Activated CD8-positive, alpha-beta memory T cell treated with anti-CD3 and anti-CD28 coated beads, Interleukin-2, amount 50 U/mL, for 1 hour (primary cell): Measurements from ENCODE around the gene VSTM4.

ENCODE experiments used
- DNase-seq: peaks from one replicate; pipeline ENCODE4 v3.0.0-alpha.2; 2020; ENCODE audit errors: extremely low read depth

Gene VSTM4, protein sequence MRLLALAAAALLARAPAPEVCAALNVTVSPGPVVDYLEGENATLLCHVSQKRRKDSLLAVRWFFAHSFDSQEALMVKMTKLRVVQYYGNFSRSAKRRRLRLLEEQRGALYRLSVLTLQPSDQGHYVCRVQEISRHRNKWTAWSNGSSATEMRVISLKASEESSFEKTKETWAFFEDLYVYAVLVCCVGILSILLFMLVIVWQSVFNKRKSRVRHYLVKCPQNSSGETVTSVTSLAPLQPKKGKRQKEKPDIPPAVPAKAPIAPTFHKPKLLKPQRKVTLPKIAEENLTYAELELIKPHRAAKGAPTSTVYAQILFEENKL

DNA sequence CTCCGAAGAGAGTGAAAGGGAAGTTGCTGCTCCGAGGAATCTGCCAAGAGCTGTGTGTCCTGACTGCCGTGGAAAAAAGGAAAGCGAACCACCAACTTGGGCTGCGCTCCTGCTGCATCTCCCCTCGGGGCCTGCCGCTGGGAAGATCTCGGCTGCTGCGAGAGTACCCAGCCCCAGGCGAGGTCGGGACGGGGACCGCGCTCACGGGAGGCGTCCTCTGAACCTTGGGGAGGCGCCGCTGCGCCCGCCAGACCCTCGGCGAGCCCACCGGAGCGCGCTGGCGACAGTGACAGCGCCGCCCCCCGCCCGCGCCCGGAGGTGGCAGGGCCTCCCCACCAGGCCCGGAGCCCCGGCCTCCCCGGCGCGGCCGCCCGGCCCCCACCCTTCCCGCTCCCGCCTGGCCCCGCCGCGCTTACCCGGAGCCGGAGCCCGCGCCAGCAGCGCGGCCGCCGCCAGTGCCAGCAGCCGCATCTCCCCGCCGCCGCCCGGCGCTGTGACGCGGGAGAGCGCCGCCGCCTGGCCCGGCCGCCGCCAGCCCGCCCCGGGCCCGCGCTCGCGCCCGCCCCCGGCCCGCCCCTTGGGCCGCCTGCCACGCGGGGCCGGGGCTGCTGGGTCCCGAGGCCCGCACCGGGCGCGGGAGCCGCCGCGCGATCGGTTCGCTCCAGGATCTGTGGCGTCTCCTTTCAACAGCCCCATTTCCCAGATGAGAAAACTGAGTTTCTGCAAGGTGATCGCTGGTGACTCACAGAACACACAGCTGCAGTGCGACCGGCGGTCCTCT is at the start of gene VSTM4:
Gene VSTM4, minus strand, starts transcription at position 508 of the 781 bp plus-strand sequence. Its CDS starts 37 bp downstream, at position 471.
- no peak for DNase-seq

DNA sequence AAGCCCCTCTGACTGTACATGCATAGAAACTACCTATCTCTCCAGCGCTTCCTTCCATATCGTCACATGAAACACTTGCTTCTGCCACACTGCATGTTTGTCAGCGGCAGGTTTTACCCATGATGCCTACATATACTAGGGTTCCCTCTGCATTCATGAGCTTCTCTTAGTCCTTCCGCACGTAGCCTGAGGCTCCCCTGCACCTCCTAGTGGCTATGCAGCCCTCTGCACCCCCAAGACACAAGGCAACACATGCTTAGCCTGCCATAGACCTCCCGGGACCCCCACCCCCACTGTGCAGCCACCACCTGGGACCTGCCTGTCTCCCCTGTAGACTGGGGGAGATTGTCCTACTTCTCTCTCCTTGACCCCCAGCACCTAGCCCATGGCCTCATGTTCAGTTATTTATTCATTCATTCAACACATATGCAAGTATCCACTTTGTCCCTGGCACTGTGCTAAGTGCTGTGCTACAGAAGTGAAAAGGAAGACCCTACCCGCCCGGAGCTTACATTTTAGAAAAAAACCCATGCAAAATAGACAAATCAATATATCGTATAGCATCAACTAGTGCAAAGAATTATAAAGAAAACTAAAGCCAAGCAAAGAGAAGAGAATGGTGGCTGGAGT is 49.4 kb upstream of the VSTM4 start:
- DNase-seq: no peak

DNA sequence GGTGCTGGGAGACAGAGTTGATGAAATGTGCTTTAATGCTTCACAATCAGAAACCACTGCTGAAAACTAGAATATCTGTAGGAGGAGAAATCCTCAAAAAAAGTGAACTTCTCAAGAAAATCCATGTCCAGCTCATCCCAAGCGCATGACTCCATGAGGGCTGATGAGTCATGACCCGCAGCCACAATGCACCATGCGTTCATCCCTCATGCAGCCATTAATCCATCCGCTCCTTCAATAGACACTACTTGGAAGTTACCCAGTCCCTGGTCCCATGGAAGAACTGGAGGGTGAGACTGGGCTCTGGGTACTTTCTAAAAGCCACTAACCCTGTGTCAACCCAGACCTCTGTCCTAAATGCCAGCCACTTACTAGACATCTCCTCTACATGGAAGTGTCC is 48.4 kb upstream of the VSTM4 start:
- DNase-seq: no peak

- no peak for DNase-seq
Measured at GRCh38 chr10:49162761-49163310, 47.5 kb upstream of the VSTM4 start.

GRCh38 chr10:49162063-49162462 is 46.7 kb upstream of the VSTM4 start:
- DNase-seq: no peak

DNA sequence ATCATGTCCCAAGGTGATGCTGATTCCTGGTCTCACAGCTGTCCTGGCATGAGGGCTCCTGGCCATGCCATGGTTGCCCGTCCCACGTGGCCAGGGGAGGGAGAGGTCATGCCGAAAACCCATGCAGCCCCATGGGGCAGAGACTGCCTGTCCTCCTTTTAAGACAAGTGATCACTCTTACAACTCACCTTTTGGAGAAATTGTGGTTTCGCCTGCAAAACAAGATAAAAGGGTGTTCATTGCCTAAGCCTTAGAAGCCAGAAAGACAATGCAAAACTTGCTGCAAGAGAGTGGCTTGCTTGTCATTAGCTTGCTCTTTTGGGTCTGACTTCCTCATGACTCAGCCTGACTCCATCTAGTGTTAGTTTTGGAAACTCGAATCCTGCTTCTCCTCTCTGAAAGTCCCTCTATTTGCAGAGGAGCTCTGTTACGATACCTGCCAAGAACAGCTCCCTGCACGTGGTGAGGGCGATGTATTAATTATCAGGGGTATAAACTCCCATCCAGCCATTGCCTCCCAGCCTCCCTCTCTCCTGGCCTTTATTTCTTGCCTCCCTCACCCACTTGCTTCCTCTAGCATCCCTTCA is 46.2 kb upstream of the VSTM4 start:
- no peak for DNase-seq

GRCh38 chr10:49160814-49161213 is 45.5 kb upstream of the VSTM4 start:
- DNase-seq: no peak

GRCh38 chr10:49160110-49160509 is 44.8 kb upstream of the VSTM4 start:
- DNase-seq: no peak

DNA sequence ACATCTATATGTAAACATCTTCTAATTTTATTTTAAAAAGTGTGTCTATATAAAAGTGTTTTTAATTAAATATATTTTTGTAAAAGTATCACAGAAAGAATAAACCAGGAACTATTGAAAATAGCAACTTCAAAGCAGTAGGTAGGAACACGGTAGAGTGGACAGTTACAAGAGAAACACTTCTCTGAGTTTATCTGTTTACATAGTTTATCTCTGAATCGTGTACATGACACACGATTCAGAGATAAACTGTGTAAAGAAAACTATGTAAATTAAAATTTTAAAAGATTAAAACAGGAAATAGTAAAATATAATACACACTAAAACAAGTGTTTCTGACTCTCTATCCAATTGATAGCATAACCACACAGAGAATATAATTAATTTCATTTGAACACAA is 43.6 kb upstream of the VSTM4 start:
- no peak for DNase-seq

GRCh38 chr10:49158404-49158803 is 43.1 kb upstream of the VSTM4 start:
- DNase-seq: no peak

DNA sequence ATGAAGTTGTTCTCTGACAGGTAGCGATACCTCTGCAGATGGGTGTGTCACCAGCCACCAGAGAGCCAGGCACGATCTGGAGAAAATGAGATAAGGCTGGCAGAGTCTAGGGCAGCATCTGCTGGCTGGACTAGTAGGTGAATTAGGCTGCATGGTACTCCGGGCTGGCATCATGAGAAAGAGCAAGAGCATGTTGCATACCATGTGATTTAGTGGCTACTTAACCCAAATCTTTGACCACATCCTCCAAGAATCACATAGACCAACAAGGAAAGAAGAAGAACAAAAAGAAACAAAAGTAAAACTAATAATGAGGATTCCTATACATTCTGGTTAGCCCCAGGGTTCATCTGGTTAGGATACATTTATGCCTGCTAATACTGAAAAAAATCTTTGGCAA is 41.9 kb upstream of the VSTM4 start:
- no peak for DNase-seq

GRCh38 chr10:49154641-49155040 is 39.3 kb upstream of the VSTM4 start:
- DNase-seq: no peak

DNA sequence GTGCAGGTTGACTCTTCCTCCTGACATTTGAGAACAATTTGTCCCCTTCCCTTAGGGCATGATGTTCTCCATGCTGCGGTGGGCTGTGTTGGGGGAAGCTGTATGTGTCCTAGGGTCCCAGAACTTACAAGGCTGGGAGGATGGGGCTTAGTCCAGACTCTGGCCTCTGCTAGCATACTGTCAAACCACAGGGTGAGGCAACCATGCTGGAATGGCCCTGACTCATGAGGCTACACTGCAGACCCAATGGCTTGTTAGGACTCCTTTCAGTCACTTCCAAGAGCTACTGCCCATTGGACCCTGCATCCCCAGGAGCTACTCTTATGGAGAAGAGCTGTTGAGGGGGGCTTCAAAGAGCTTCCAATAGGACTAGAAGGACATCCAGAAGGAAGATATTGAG is 38.6 kb upstream of the VSTM4 start:
- no peak for DNase-seq

GRCh38 chr10:49153115-49153514 is 37.8 kb upstream of the VSTM4 start:
- DNase-seq: no peak

GRCh38 chr10:49152663-49153062 is 37.3 kb upstream of the VSTM4 start:
- DNase-seq: no peak

DNA sequence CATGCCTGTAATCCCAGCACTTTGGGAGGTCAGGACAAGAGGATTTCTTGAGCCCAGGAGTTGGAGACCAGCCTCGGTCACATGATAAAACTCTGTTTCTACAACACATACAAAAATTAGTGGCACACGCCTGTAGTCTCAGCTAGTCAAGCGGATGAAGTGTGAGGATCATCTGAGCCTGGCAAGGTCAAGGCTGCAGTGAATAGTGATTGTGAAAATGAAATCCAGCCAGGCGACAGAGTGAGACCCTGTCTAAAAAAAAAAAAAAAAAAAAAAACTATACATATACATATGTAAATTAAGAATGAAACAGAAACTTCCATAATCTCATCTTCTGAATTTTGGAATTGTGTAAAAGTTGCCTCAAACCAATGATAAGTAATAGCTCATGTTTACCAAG is 36.7 kb upstream of the VSTM4 start:
- DNase-seq: no peak

DNA sequence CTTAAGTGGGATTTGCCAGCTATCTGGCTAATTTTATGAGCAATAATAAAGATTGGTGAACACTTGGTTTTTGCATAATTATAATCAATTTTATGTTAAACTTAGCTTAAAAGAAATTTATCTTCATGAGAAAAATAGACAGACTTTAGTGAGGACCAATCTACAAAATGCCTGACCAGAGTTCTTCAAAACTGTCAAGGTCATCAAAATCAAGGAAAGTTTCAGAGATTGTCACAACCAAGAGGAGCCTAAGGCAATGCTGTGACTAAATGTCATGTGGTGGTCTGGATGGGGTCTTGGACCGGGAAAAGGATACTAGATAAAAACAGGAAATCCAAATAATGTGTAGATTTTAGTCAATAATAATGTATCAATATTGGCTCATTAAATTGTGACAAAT is 36.2 kb upstream of the VSTM4 start:
- no peak for DNase-seq

DNA sequence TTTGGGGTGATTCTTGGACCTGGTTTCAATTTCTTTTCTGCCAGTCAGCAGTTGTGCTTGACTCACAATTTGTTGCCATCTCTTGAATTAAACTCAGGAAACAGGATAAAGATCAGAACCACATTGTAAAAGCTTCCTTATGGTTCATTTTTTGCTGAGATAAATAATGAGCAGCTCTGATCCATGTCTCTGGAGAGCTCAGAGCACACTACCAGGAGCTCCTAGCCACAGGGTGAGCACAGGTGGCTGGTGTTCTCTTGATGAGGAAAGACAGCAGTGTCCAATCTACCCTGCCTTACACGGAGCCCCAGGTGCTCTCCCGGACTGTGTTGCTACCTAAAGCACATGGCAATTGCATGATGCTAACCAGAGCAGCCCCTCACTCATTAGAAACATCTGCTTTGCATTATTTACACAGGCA is 35.7 kb upstream of the VSTM4 start:
- no peak for DNase-seq

GRCh38 chr10:49150426-49150825 is 35.1 kb upstream of the VSTM4 start:
- DNase-seq: no peak

DNA sequence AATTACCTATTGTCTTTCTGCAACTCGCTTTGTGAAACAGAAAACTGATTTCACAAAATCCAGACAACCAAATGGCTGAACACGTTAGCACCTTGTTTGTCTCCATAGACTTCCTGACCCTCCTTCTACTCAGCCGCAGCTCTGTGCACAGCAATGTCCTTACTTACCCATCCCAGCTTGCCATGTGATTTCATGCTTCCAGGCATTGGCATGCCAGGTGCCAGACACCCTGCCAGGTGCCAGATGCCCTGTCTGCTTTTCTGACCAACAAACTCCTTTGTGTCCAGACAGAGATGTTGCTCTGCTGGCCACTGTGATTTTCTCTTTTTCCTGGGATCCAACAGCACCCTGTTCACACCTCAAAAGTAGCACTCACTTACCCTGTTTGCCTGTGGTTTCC is 34.6 kb upstream of the VSTM4 start:
- no peak for DNase-seq

- DNase-seq: no peak
Measured at GRCh38 chr10:49144058-49144720, 28.9 kb upstream of the VSTM4 start.

GRCh38 chr10:49143249-49143648 is 27.9 kb upstream of the VSTM4 start:
- DNase-seq: no peak
